K562 (cell line): ENCODE data around the gene NAA15. TPM values are rescaled to one million over a fixed set of nuclear protein-coding genes. Genes with fewer than 3 reads are reported as not detected.

Experiments used
- BCL6 ChIP-seq: fragments of 250-450 bp; sonication (Bioruptor Pico); IDR thresholded peaks from 2 replicates; pipeline ENCODE4 v1.4.0; 2020
- BRCA1 ChIP-seq, 2 experiments: fragments of 450-650 bp in 1 of 2; sonication (generic) in 1 of 2; formaldehyde crosslinking in 1 of 2; IDR thresholded peaks; 2 replicates each; pipeline versions ENCODE4 v1.5.0 to v1.6.1; 2017 to 2020; ENCODE audit warnings: mild to moderate bottlenecking in 1 of 2, missing genetic modification reagents in 1 of 2
- CHCHD3 ChIP-seq: fragments of 250-450 bp; sonication (Bioruptor Pico); IDR thresholded peaks from 2 replicates; pipeline ENCODE4 v2.1.2; 2022; ENCODE audit warnings: mild to moderate bottlenecking
- CSDE1 ChIP-seq, 2 experiments: fragments of 450-650 bp; IDR thresholded peaks; 2 replicates each; pipeline ENCODE4 v1.6.1; 2016; ENCODE audit warnings: mild to moderate bottlenecking in 1 of 2
- CXXC5 ChIP-seq: fragments of 250-450 bp; sonication (Bioruptor Pico); IDR thresholded peaks from 2 replicates; pipeline ENCODE4 v1.8.0; 2022; ENCODE audit warnings: inconsistent platforms, mild to moderate bottlenecking, moderate library complexity
- EP300 ChIP-seq: IDR thresholded peaks from 2 replicates; pipeline ENCODE4 v1.6.1; 2012; ENCODE audit warnings: low read length, improper control_type of control experiment
- ETS2 ChIP-seq: IDR thresholded peaks from 2 replicates; pipeline ENCODE4 v1.6.1; 2016; ENCODE audit warnings: borderline replicate concordance, missing genetic modification characterization, mild to moderate bottlenecking, moderate library complexity, missing compliant biosample characterization; ENCODE audit not compliant: poor library complexity, severe bottlenecking
- KAT2B ChIP-seq: IDR thresholded peaks from one replicate; pipeline ENCODE4 v1.6.1; 2012; ENCODE audit warnings: low read depth, mild to moderate bottlenecking, control low read depth, inconsistent platforms, low read length, moderate library complexity
- MAFF ChIP-seq: IDR thresholded peaks from 2 replicates; pipeline ENCODE4 v1.6.1; 2012; ENCODE audit warnings: low read length, improper control_type of control experiment
- MEF2D ChIP-seq: conservative IDR thresholded peaks from 2 replicates; pipeline ENCODE4 v1.6.1; 2016; ENCODE audit warnings: low read depth, missing genetic modification characterization, missing compliant biosample characterization
- NONO ChIP-seq, 2 experiments: fragments of 200-400 bp in 1 of 2; fragments of 450-650 bp in 1 of 2; formaldehyde crosslinking in 1 of 2; IDR thresholded peaks; 2 replicates each; pipeline ENCODE4 v1.6.1; 2017; ENCODE audit warnings: low read depth in 2 of 2, mild to moderate bottlenecking in 2 of 2, moderate library complexity in 2 of 2, low read length in 1 of 2
- NR1H2 ChIP-seq: sonication (generic); formaldehyde crosslinking; IDR thresholded peaks from 2 replicates; pipeline ENCODE4 v1.4.0; 2020; ENCODE audit warnings: mild to moderate bottlenecking, missing genetic modification reagents
- PTTG1 ChIP-seq: fragments of 450-650 bp; IDR thresholded peaks from 2 replicates; pipeline ENCODE4 v1.6.1; 2016; ENCODE audit warnings: low read depth, mild to moderate bottlenecking, missing genetic modification characterization, missing compliant biosample characterization
- SRSF9 ChIP-seq: fragments of 200-400 bp; formaldehyde crosslinking; IDR thresholded peaks from 2 replicates; pipeline ENCODE4 v1.6.1; 2017; ENCODE audit warnings: low read depth, low read length, borderline replicate concordance
- TRIM28 ChIP-seq: fragments of 450-650 bp; IDR thresholded peaks from 2 replicates; pipeline ENCODE4 v1.6.1; 2017
- ZNF143 ChIP-seq: sonication (generic); formaldehyde crosslinking; IDR thresholded peaks from 2 replicates; pipeline ENCODE4 v1.9.0; 2022; ENCODE audit warnings: mild to moderate bottlenecking, missing genetic modification reagents
- polyA plus RNA-seq, 8 experiments: library from polyadenylated mRNA; depleted of rRNA in 4 of 8; stranded (reverse) in 5 of 8; unstranded in 3 of 8; fragments of >200 nt; fragmentation: Nextera tagmentation in 2 of 8; fragmentation: Illumina TruSeq in 1 of 8; extraction: Ambion mirVana in 2 of 8; extraction: Trizol in 1 of 8; gene quantifications; 2 replicates each; pipeline versions ENCODE4 v1.2.1 to v1.2.3, GENCODE V29; 2011 to 2014; ENCODE audit warnings: inconsistent platforms in 1 of 8, missing spikeins in 1 of 8
- total RNA-seq, 7 experiments: library from RNA; depleted of rRNA in 6 of 7; stranded (reverse); fragments of >200 nt in 6 of 7; fragmentation: Illumina TruSeq in 2 of 7; extraction: Trizol in 2 of 7; gene quantifications; 2 replicates each; pipeline versions ENCODE4 v1.2.1 to v1.2.3, GENCODE V29; 2011 to 2021; ENCODE audit warnings: low replicate concordance in 1 of 7
- TF ChIP-seq, protein P1 (sequence below), 2 experiments: fragments of 450-650 bp; IDR thresholded peaks; 2 replicates each; pipeline ENCODE4 v1.6.1; 2018; ENCODE audit warnings: mild to moderate bottlenecking in 2 of 2, low read depth in 1 of 2; ENCODE audit not compliant: partially characterized antibody in 2 of 2
- TF ChIP-seq, protein P2 (sequence below): sonication (generic); formaldehyde crosslinking; IDR thresholded peaks from 2 replicates; pipeline ENCODE4 v1.8.0; 2023; ENCODE audit warnings: mild to moderate bottlenecking, missing genetic modification reagents
- TF ChIP-seq, protein P3 (sequence below), 2 experiments: IDR thresholded peaks; 2 replicates each; pipeline ENCODE4 v1.6.1; 2011; ENCODE audit warnings: borderline replicate concordance in 1 of 2, control low read depth in 1 of 2, low read depth in 1 of 2, low read length in 1 of 2, mild to moderate bottlenecking in 1 of 2, mixed read lengths in 1 of 2, moderate library complexity in 1 of 2; ENCODE audit not compliant: insufficient read depth in 1 of 2, insufficient read length in 1 of 2, poor library complexity in 1 of 2, severe bottlenecking in 1 of 2; ENCODE audit errors: extremely low read depth in 1 of 2

NAA15 gene
- total and polyA plus RNA-seq, 9 of the 15 experiments (the other 6 are each of a cell fraction or from before 2014, with no cell fraction given) = 37.8 to 117 (median 63.2) TPM

DNA sequence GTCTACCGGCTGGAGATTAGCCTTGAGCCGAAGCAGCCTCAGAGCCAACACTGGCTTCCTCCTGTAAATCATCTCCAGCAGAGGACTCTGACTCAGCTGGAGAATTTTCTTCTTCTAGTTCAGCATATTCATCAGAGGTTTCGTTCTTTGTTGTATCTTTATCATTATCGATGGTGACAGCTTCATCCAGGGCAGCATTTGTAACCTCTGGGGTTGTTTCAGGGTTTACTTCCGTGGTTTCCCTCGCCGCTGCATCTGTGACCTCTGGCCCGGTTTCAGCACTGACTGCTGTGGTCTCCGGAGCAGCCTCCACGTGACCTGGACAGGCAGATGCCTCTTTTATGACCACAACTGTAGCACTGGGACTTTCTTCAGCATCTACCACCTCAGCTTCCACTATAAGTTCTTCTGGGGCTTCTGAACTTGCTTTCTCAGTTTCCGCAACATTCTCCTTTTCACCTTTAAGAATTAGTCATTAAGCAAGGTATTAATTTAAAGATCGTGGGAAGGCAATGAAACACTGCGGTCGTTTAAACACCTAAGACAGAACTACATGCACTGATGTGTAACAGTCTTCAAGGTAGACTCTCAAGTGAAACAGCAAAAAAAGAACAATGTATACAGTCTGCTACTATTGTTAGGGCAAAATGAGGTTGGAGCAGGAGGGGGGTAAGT is 34.6 kb upstream of the NAA15 start (continued):
- TF ChIP-seq, protein P1, sequence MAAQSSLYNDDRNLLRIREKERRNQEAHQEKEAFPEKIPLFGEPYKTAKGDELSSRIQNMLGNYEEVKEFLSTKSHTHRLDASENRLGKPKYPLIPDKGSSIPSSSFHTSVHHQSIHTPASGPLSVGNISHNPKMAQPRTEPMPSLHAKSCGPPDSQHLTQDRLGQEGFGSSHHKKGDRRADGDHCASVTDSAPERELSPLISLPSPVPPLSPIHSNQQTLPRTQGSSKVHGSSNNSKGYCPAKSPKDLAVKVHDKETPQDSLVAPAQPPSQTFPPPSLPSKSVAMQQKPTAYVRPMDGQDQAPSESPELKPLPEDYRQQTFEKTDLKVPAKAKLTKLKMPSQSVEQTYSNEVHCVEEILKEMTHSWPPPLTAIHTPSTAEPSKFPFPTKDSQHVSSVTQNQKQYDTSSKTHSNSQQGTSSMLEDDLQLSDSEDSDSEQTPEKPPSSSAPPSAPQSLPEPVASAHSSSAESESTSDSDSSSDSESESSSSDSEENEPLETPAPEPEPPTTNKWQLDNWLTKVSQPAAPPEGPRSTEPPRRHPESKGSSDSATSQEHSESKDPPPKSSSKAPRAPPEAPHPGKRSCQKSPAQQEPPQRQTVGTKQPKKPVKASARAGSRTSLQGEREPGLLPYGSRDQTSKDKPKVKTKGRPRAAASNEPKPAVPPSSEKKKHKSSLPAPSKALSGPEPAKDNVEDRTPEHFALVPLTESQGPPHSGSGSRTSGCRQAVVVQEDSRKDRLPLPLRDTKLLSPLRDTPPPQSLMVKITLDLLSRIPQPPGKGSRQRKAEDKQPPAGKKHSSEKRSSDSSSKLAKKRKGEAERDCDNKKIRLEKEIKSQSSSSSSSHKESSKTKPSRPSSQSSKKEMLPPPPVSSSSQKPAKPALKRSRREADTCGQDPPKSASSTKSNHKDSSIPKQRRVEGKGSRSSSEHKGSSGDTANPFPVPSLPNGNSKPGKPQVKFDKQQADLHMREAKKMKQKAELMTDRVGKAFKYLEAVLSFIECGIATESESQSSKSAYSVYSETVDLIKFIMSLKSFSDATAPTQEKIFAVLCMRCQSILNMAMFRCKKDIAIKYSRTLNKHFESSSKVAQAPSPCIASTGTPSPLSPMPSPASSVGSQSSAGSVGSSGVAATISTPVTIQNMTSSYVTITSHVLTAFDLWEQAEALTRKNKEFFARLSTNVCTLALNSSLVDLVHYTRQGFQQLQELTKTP (IDR thresholded peaks at IDR 0.05; ENCODE audit: low read depth in 1 of 2, partially characterized antibody in 2 of 2) = peak in 1 of 2 experiments; percentile 52
- TF ChIP-seq NONO (IDR thresholded peaks at IDR 0.05; ENCODE audit: low read depth in 2 of 2, low read length in 1 of 2) (no peak), BRCA1 (IDR thresholded peaks at IDR 0.05) (no peak), BRCA1 (CRISPR knock-in tag; IDR thresholded peaks at IDR 0.05) (no peak), EP300 (peak; percentile 74), CXXC5 (CRISPR knock-in tag) (peak; percentile 70), PTTG1 (no peak), CSDE1 (IDR thresholded peaks at IDR 0.05) (no peak), MEF2D (tag) (no peak), TRIM28 (peak; percentile 74; the same call in 1 of the 2 replicates), BCL6 (CRISPR knock-in tag) (no peak), SRSF9 (no peak), ETS2 (tag) (no peak), MAFF (no peak), CHCHD3 (no peak), KAT2B (no peak), ZNF143 (no peak), NR1H2 (CRISPR knock-in tag) (no peak)
- TF ChIP-seq, protein P2, sequence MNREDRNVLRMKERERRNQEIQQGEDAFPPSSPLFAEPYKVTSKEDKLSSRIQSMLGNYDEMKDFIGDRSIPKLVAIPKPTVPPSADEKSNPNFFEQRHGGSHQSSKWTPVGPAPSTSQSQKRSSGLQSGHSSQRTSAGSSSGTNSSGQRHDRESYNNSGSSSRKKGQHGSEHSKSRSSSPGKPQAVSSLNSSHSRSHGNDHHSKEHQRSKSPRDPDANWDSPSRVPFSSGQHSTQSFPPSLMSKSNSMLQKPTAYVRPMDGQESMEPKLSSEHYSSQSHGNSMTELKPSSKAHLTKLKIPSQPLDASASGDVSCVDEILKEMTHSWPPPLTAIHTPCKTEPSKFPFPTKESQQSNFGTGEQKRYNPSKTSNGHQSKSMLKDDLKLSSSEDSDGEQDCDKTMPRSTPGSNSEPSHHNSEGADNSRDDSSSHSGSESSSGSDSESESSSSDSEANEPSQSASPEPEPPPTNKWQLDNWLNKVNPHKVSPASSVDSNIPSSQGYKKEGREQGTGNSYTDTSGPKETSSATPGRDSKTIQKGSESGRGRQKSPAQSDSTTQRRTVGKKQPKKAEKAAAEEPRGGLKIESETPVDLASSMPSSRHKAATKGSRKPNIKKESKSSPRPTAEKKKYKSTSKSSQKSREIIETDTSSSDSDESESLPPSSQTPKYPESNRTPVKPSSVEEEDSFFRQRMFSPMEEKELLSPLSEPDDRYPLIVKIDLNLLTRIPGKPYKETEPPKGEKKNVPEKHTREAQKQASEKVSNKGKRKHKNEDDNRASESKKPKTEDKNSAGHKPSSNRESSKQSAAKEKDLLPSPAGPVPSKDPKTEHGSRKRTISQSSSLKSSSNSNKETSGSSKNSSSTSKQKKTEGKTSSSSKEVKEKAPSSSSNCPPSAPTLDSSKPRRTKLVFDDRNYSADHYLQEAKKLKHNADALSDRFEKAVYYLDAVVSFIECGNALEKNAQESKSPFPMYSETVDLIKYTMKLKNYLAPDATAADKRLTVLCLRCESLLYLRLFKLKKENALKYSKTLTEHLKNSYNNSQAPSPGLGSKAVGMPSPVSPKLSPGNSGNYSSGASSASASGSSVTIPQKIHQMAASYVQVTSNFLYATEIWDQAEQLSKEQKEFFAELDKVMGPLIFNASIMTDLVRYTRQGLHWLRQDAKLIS = no peak
- TF ChIP-seq, protein P3, sequence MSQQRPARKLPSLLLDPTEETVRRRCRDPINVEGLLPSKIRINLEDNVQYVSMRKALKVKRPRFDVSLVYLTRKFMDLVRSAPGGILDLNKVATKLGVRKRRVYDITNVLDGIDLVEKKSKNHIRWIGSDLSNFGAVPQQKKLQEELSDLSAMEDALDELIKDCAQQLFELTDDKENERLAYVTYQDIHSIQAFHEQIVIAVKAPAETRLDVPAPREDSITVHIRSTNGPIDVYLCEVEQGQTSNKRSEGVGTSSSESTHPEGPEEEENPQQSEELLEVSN (IDR thresholded peaks at IDR 0.05; ENCODE audit: borderline replicate concordance in 1 of 2, extremely low read depth in 1 of 2, insufficient read depth in 1 of 2, insufficient read length in 1 of 2, low read depth in 1 of 2, low read length in 1 of 2, poor library complexity in 1 of 2, severe bottlenecking in 1 of 2) = peak in 1 of 2 experiments; percentile 29
